ENCODE measurements around the gene GALNT7. TPM values are rescaled to one million over a fixed set of nuclear protein-coding genes. Genes with fewer than 3 reads are reported as not detected.

Gene GALNT7
- total and polyA plus RNA-seq, 8 donors = 25.2 to 51.1 (median 37.4) TPM

GRCh38 chr4:173161311-173161710, 7.3 kb upstream of the GALNT7 start:
- no peak for ATAC-seq
- no peak overlapping the region for H3K27ac ChIP-seq

DNA sequence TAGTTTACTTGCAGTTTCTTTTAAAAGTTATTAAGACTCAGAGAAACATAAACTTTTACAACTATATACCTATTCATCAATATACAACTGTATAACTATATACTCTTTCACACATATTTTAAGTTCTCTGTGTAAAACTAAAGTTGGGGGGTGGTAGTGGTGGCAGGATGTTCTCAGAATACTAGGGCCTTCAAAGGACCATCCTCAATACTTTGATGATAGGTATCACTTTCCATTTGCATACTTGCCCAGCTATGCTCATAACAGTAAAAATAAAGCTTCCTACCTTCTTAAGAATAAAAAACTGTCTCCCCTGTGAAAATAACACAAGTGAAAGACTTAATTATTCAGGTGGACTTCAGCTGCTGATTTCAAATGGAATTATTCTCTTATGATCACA, 2.9 kb upstream of the GALNT7 start:
- DNase-seq = no peak
- Histone ChIP-seq H3K27ac (no peak overlapping the region), H3K9me3 (no peaks in the 10 kb centered on the region), H3K36me3 (no peaks in the 10 kb centered on the region), H3K4me1 (peaks cover 7 to 15% of the 10 kb centered on the region in 2 donors), H3K27me3 (no peaks in the 10 kb centered on the region), H3K4me3 (no peak overlapping the region)
- TF ChIP-seq CTCF (IDR thresholded peaks at IDR 0.05) = no peak
- intact Hi-C loops (cut with DNase I) = no loop called here
- no peak for ATAC-seq

More at GRCh38 chr4:173161311-173161710, 7.3 kb upstream of the GALNT7 start:
- Histone ChIP-seq H3K4me3 (no peak overlapping the region), H3K4me1 (no peaks in the 10 kb centered on the region), H3K36me3 (no peaks in the 10 kb centered on the region), H3K9me3 (no peaks in the 10 kb centered on the region), H3K27me3 (no peaks in the 10 kb centered on the region)
- no peak for DNase-seq
- TF ChIP-seq CTCF (IDR thresholded peaks at IDR 0.05) = no peak
- intact Hi-C loops (cut with DNase I) = no loop called here

DNA sequence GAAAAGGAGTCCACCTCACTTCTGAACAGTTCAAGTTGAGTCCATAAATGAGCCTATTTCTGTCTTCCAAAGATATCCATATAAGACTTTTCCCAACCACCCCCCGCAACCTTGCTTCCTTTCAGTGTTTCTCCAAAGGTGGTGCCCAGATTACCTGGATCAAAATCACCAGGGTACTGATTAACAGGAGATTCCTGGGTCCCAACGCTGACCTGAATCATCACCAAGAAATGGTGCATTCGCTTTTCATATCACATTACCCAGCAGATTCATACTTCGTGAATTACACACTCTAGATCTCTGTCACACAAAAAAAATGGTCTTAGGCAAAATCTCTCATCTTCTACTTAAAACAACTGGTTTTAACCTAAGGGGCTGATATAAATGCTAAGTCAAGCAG, 2.1 kb upstream of the GALNT7 start:
- H3K27me3 ChIP-seq = no peaks in the 10 kb centered on the region
- DNase-seq = no peak
- no peak overlapping the region for H3K27ac ChIP-seq
- ATAC-seq = no peak
- peaks cover 7 to 23% of the 10 kb centered on the region in 2 donors for H3K4me1 ChIP-seq
- no peak overlapping the region for H3K4me3 ChIP-seq
- no peak for TF ChIP-seq CTCF (IDR thresholded peaks at IDR 0.05)
- H3K9me3 ChIP-seq = no peaks in the 10 kb centered on the region
- intact Hi-C loops (cut with DNase I) = no loop called here
- no peaks in the 10 kb centered on the region for H3K36me3 ChIP-seq

DNA sequence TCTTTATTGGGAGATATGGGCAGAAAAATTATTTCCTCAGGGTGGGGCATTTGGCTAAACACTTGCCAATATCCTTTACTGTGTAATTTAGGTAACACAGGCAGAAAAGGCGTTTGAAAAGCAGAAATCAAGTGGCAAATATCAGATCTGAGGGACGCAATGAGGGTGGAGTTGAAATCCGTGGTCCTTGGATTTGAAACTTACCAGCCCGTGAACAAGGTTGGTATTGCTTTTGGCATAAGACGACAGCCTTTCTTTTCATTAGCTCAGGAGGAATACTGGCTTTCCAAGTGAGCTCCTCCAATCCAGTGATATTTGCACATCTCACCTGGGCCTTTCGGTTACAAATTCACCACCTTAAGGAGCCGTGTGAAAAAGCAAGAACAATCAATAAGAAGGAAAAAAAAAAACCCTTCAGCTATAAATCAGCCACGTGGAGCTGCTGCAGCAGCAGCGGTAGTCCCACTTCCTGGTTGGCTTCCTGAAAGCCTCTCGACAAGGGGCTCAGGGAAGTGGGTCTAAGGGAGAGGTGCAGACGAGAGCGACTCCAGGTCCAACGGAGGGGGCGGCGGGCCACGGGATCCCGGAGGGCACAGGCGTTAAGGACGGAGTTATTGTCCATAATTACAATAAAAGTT, 734 bp upstream of the GALNT7 start:
- intact Hi-C loops (cut with DNase I) = no loop called here
- H3K9me3 ChIP-seq = no peaks in the 10 kb centered on the region
- H3K4me3 ChIP-seq = peak overlapping the region; percentile 74 to 83
- peaks cover 7 to 35% of the 10 kb centered on the region in 2 donors for H3K4me1 ChIP-seq
- TF ChIP-seq CTCF (IDR thresholded peaks at IDR 0.05) = no peak
- peak overlapping the region; percentile 89 to 97 for H3K27ac ChIP-seq
- H3K27me3 ChIP-seq = no peaks in the 10 kb centered on the region
- peak; percentile 42 for ATAC-seq
- peak; percentile 44 to 81 (median 48) for DNase-seq
- H3K36me3 ChIP-seq = no peaks in the 10 kb centered on the region

DNA sequence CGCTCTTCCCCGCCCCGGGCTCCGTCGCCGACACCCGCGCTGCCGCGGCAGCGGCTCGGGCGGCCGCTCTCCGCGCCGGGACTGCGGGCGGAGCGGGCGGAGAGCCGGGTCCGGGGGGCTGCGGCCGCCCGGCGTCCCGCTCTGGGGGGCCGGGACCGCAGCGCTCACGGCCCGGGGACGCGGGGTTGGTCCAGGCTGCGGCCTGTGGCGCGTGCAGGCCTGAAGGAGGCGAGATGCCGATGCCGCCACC, 492 bp downstream of the GALNT7 start:
- no peak for DNase-seq
- H3K4me3 ChIP-seq = peak overlapping the region; percentile 74 to 83
- H3K27me3 ChIP-seq = no peaks in the 10 kb centered on the region
- no peaks in the 10 kb centered on the region for H3K36me3 ChIP-seq
- H3K4me1 ChIP-seq = peaks cover 7 to 41% of the 10 kb centered on the region in 2 donors
- intact Hi-C loops (cut with DNase I) = no loop called here
- TF ChIP-seq CTCF (IDR thresholded peaks at IDR 0.05) = no peak
- peak overlapping the region; percentile 89 to 97 for H3K27ac ChIP-seq
- no peaks in the 10 kb centered on the region for H3K9me3 ChIP-seq
- ATAC-seq = no peak
